Activated CD4-positive, alpha-beta memory T cell treated with anti-CD3 and anti-CD28 coated beads for 36 hours (primary cell): Measurements from ENCODE around the gene KCNE2. TPM values are rescaled to one million over a fixed set of nuclear protein-coding genes. Genes with fewer than 3 reads are reported as not detected.
"Not testable (repeated sequence)": the region's sequence is repeated elsewhere in the genome, so short reads cannot be mapped to it uniquely, and the experiment has no call there.

ENCODE experiments used
- CTCF ChIA-PET: fragments of 350-600 bp; sonication (Branson Sonifier 250); formaldehyde crosslinking; loops from one replicate; lab custom pipeline; 2021; ENCODE audit warnings: antibody characterized with exemption, inconsistent platforms; lab: Charles Lee
- POLR2A ChIA-PET: fragments of 350-600 bp; sonication (Branson Sonifier 250); formaldehyde crosslinking; loops from one replicate; lab custom pipeline; 2021; ENCODE audit warnings: antibody characterized with exemption; lab: Charles Lee
- DNase-seq: peaks from one replicate; pipeline ENCODE4 v3.0.0-alpha.2; 2020
- H3K27ac Mint-ChIP-seq: one replicate; pipeline ENCODE4 v1.8.0; 2021; ENCODE audit warnings: mixed read lengths
- H3K27me3 Mint-ChIP-seq: one replicate; pipeline ENCODE4 v1.8.0; 2021; ENCODE audit warnings: mixed read lengths
- H3K36me3 Mint-ChIP-seq: one replicate; pipeline ENCODE4 v1.8.0; 2021; ENCODE audit warnings: mixed read lengths
- H3K4me1 Mint-ChIP-seq: one replicate; pipeline ENCODE4 v1.8.0; 2021; ENCODE audit warnings: low read depth, mixed read lengths
- H3K4me3 Mint-ChIP-seq: one replicate; pipeline ENCODE4 v1.8.0; 2021; ENCODE audit warnings: mild to moderate bottlenecking, mixed read lengths
- H3K9me3 Mint-ChIP-seq: one replicate; pipeline ENCODE4 v1.8.0; 2021; ENCODE audit warnings: mixed read lengths
- intact Hi-C: fragments of 100-400 bp; cut with micrococcal nuclease; formaldehyde crosslinking; loops from one replicate; pipeline ENCODE4 v1.15.1; 2023
- total RNA-seq, 2 experiments: library from RNA; stranded (reverse); gene quantifications; one replicate each; pipeline ENCODE4 v1.2.3, GENCODE V29; 2021

The KCNE2 gene
- total RNA-seq, 2 experiments from 2014 or later = not detected

DNA sequence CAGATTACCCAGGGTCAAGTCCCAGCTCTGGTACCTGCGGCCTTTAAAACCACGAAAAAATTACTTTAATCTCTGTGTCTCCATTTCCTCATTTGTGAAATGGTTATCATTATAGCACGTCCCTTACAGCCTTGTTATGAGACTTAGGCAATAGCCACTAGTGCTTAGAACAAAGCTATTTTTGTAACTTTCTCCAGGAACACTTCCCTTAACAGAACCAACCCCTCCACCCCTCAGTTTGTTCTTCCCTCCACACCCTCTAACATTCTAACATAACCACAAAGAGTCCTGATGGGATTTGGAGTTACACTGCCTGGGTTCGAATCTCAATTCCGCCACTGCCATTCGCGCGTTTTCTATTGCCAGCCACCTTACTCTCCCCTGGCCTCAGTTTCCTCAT lies 10.7 kb downstream of the KCNE2 start:
- CTCF ChIA-PET, DNase-seq, H3K27ac Mint-ChIP-seq, H3K9me3 Mint-ChIP-seq, H3K27me3 Mint-ChIP-seq, H3K4me3 Mint-ChIP-seq, H3K36me3 Mint-ChIP-seq, intact Hi-C loops, H3K4me1 Mint-ChIP-seq, POLR2A ChIA-PET: not testable (repeated sequence)

DNA sequence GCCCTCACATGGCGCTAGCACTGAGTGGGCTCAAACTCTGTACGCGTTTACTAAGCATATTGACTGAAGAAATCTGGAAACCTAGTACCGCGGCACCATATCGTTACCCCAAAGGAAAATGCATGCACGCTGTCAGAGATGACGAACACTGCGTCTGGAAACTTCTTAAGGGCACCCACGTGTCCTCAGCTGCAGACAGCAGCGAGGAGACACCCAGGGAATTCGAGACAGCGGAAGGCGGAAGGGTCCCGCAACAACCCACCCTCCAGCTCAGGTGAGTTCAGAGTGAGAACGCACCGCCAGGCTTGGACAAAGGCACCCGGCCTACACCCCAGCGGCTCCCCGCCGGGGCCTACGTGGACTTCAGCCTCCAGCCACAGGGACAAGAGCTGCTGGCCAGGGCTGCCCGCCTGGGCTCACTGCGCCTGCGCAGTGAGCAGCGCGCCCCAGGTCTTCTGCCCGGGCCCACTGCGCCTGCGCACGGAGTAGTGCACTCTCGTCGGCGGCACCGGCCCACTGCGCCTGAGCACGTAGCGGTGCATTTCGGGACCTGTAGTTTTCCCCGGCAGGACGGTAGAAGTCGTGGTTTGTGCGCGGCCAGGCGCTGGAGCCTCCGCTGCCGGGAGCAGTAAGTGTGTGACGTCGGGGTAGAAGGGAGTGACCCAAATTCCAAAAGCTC lies 11.3 kb downstream of the KCNE2 start, which contains the start of gene SMIM11:
SMIM11 (plus strand) TSS at position 568 of the 679 bp plus-strand sequence. CDS start 3,998 bp downstream, outside the sequence.
- H3K36me3 Mint-ChIP-seq, DNase-seq, CTCF ChIA-PET, H3K4me3 Mint-ChIP-seq, intact Hi-C loops, H3K4me1 Mint-ChIP-seq, H3K27ac Mint-ChIP-seq, H3K27me3 Mint-ChIP-seq, H3K9me3 Mint-ChIP-seq, POLR2A ChIA-PET: not testable (repeated sequence)

DNA sequence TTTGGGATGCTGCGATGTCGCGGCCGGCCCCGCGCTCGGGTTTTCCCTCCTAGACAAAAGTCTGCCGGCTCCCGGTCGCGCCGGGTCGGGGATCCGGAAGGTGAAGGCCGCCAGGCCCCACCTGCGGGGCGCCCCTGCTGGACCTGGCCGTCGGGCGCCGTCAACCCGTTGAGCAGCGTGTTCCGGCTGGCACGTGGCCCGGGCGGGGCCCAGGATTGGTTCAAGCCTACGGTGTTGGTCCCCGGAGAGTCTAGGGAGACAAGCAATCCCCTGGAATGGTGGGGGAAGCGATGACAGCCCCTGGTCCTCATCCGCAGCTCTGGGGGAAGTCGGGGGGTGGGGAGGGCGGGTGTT lies 11.8 kb downstream of the KCNE2 start:
- DNase-seq, intact Hi-C loops, H3K4me3 Mint-ChIP-seq, H3K27me3 Mint-ChIP-seq, POLR2A ChIA-PET, H3K4me1 Mint-ChIP-seq, H3K9me3 Mint-ChIP-seq, CTCF ChIA-PET, H3K27ac Mint-ChIP-seq, H3K36me3 Mint-ChIP-seq: not testable (repeated sequence)

DNA sequence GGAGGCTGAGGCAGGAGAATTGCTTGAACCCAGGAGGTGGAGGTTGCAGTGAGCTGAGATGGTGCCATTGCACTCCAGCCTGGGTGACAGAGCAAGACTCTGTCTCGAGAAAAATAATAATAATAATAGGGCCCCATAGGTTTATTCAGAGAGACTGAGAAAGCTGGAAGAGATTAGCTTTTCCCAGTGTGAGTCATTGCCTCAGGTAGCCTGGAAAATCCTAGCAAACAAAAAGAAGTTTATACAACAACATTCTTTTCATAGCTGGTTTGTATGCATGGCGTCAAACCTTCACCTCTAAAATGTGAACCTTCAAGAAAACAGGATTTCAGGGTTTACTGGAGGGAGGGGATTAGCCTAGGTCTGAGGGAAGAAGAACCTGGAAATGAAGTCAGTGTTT lies 19.3 kb downstream of the KCNE2 start:
- H3K9me3 Mint-ChIP-seq, CTCF ChIA-PET, H3K4me1 Mint-ChIP-seq, H3K27ac Mint-ChIP-seq, POLR2A ChIA-PET, intact Hi-C loops, H3K4me3 Mint-ChIP-seq, H3K36me3 Mint-ChIP-seq, H3K27me3 Mint-ChIP-seq, DNase-seq: not testable (repeated sequence)

DNA sequence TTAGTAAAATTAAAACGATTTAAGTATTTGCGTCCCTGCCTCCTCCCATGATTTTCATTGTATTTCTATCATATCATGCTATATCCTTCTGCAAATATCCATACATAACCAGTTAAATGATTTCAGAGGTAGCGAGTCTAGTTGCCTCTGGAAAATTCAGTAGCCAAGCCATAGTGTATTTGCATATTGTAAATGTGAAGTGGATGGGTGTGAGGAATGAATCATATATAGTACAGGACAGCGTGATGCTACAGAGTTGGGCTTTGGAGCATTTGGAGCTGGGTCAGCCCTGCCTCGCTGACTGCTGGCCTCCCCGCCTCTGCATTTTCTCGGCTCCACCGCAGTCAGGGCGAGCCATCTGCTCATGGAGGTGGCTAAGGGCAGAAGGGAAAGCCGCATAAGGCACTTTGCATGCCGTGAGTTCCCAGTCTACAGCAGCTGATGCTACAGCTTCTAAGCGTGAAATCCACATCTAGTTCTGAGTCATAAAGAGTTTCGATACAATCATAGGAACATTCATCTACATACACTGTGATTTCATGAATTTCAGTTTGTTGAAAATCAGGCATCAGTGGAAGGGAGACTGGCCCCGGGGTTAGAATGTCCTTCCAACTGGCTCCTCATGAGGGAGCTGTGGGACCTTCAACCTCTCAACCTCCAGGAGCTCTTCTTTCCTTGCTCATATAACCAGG lies 20.1 kb downstream of the KCNE2 start:
- H3K36me3 Mint-ChIP-seq, H3K27me3 Mint-ChIP-seq, H3K27ac Mint-ChIP-seq, CTCF ChIA-PET, H3K4me3 Mint-ChIP-seq, POLR2A ChIA-PET, H3K9me3 Mint-ChIP-seq, intact Hi-C loops, DNase-seq, H3K4me1 Mint-ChIP-seq: not testable (repeated sequence)

DNA sequence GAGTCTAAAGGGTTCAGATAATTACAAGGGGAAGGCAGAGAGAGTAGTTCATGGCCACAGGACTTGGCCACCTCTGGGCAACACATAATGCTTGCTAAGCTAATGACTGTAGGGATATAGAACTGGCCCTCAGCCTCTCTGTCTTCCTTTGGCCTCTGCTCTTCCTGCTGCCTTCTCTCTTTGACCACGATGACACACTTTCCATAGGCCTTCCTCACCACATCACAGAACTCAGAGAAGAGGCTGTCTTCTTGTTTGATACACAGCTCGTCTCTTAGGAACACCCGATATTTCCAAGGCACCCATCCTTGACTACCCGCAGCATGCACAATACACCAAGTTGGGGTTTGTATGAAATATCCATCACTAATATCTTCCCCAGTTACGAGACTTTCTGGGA lies 36.7 kb downstream of the KCNE2 start:
- DNase-seq, intact Hi-C loops, H3K27me3 Mint-ChIP-seq, H3K4me3 Mint-ChIP-seq, H3K36me3 Mint-ChIP-seq, POLR2A ChIA-PET, CTCF ChIA-PET, H3K9me3 Mint-ChIP-seq, H3K4me1 Mint-ChIP-seq, H3K27ac Mint-ChIP-seq: not testable (repeated sequence)

DNA sequence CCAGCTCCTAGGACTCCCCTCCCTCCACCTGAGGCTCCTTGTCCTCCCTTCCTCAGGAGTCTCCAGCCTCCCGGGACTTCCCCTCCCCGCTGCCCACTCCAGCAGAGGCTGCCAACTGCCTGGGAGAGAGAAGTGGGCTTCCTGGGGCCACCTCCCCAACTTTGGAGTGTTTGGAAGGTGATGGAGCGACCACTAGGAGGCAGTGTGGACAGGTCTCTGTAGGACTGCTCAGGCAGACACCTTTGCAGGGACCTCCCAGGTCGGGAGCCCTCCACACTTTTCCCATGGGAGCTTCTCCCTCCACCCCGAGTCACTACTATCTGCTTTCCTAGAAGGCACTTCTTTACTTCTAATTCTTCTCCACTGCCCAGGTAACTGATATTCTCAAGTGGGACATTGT lies 40.9 kb downstream of the KCNE2 start:
- CTCF ChIA-PET, H3K27me3 Mint-ChIP-seq, H3K9me3 Mint-ChIP-seq, DNase-seq, H3K36me3 Mint-ChIP-seq, POLR2A ChIA-PET, H3K4me1 Mint-ChIP-seq, H3K27ac Mint-ChIP-seq, intact Hi-C loops, H3K4me3 Mint-ChIP-seq: not testable (repeated sequence)

DNA sequence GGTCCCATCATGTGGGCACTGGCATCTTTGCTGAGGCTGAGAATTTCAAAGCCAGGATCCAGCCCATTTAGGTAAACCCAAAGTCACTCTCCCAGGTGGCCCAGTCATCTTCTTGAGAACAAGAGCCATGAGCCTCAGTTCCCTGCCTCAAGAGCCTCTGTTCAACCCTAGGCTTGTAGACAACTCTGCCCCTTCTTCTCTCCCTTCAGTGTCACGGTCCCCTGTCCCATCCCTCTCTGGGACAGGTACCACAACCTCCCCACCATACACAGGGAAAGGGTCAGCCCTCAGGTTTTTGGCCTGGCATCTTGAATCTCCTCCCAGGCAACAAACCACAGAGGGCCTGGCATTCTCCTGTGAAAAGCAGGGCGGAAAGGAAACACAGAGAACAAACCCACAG lies 41.9 kb downstream of the KCNE2 start:
- CTCF ChIA-PET, DNase-seq, H3K27ac Mint-ChIP-seq, H3K36me3 Mint-ChIP-seq, H3K4me1 Mint-ChIP-seq, H3K9me3 Mint-ChIP-seq, intact Hi-C loops, H3K27me3 Mint-ChIP-seq, H3K4me3 Mint-ChIP-seq, POLR2A ChIA-PET: not testable (repeated sequence)

DNA sequence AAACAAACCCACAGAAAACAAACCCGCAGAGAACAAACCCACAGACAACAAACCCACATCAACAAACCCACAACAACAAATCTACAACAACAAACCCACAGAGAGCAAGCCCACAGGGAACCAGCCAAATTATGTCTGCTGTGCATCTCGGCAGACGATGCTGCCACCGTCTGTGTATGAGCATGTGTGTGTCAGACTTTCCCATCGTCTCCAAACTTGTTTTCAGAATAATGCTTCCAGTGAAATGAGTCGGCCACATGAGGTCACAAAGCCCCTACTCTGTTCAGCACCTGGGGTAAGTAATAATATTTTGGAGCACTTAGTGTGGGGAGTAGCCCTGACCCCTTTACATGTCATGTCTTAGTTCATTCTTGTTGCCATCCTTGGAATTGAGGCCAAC lies 42.3 kb downstream of the KCNE2 start:
- H3K9me3 Mint-ChIP-seq, H3K4me3 Mint-ChIP-seq, CTCF ChIA-PET, H3K4me1 Mint-ChIP-seq, DNase-seq, H3K27me3 Mint-ChIP-seq, intact Hi-C loops, H3K36me3 Mint-ChIP-seq, POLR2A ChIA-PET, H3K27ac Mint-ChIP-seq: not testable (repeated sequence)

DNA sequence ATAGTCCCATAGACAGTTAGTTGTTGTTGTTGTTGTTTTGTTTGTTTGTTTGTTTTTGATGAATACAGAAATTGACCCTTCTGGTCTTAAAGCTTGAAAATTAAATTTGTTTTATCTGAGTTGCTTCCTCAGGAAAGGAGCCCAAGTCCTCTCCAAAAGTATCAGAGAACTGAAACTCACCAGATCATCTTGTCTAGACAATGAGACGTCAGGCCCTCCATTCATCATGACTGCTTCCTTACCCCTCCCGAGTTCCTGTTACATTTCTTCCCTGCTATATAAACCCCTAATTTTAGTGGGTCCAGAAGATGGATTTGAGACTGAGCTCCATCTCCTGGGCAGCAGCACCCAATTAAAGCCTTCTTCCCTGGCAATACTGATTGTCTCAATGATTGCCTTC lies 42.9 kb downstream of the KCNE2 start:
- intact Hi-C loops, H3K27ac Mint-ChIP-seq, H3K4me3 Mint-ChIP-seq, H3K36me3 Mint-ChIP-seq, POLR2A ChIA-PET, H3K4me1 Mint-ChIP-seq, DNase-seq, H3K9me3 Mint-ChIP-seq, CTCF ChIA-PET, H3K27me3 Mint-ChIP-seq: not testable (repeated sequence)

DNA sequence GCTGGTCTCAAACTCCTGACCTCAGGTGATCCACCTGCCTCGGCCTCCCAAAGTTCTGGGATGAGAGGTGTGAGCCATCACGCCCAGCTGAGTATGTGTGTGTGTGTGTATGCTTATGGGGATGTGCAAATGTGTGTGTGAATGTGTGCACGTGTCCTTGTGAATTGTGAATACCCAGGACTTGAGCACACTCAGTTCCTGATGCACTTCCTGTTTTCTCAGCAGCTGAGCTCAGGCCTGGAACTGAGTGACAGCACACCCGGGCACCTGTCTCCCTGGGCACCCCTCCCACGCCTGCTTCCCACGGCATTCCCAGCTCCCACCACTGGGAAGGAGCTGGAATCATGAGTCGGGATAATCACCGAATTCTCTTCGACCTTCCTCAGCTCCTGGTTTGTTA lies 43.5 kb downstream of the KCNE2 start:
- H3K36me3 Mint-ChIP-seq, POLR2A ChIA-PET, CTCF ChIA-PET, H3K27me3 Mint-ChIP-seq, H3K27ac Mint-ChIP-seq, H3K4me3 Mint-ChIP-seq, H3K9me3 Mint-ChIP-seq, intact Hi-C loops, H3K4me1 Mint-ChIP-seq, DNase-seq: not testable (repeated sequence)

DNA sequence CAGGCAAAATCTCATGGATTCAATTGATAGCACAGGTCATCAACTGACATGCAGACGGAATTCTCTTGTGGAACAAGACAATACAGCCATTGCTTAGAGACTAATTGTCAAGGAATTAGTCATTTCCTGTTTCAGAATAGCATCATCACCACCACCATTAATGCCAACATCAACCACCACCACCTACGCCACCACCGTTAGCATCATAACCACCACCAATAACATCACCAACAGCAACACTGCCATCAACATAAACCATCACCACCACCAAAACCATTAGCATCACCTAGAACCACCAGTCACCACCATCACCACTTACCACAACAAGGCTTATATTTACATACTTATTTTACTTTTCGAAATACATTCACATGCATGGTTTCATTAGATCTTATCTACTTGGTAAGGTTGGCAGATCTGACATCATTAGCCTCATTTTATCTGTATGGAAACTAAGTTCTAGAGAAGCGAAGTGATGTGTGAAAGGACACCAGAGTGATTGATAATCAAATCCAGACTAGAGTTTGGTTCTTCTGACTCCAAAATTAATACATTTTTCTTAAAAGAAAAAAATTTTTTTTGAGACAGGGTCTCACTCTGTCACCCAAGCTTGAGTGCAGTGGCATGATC lies 53.8 kb downstream of the KCNE2 start:
- H3K4me3 Mint-ChIP-seq, H3K36me3 Mint-ChIP-seq, POLR2A ChIA-PET, H3K27ac Mint-ChIP-seq, intact Hi-C loops, H3K9me3 Mint-ChIP-seq, DNase-seq, H3K4me1 Mint-ChIP-seq, CTCF ChIA-PET, H3K27me3 Mint-ChIP-seq: not testable (repeated sequence)
